Upper lobe of left lung (tissue), 4 donors: ENCODE measurements around the gene CCDC33.

Experiments
- POLR2A ChIP-seq, 4 donors: fragments of 450-650 bp; IDR thresholded peaks; one replicate each; pipeline ENCODE4 v1.5.1; 2016 to 2017; ENCODE audit warnings: antibody characterized with exemption in 4 of 4, mild to moderate bottlenecking in 2 of 4
- POLR2AphosphoS5 ChIP-seq, 2 donors: sonication (generic); formaldehyde crosslinking; IDR thresholded peaks; one replicate each; pipeline ENCODE4 v1.5.1; 2017; ENCODE audit warnings: antibody characterized with exemption in 2 of 2
- TF ChIP-seq, protein P1 (sequence below), 6 experiments: fragments of 450-650 bp in 4 of 6; fragments of 200-600 bp in 2 of 6; sonication (generic) in 2 of 6; IDR thresholded peaks; one replicate each; pipeline ENCODE4 v1.5.1; 2016 to 2019; ENCODE audit warnings: antibody characterized with exemption in 6 of 6

DNA sequence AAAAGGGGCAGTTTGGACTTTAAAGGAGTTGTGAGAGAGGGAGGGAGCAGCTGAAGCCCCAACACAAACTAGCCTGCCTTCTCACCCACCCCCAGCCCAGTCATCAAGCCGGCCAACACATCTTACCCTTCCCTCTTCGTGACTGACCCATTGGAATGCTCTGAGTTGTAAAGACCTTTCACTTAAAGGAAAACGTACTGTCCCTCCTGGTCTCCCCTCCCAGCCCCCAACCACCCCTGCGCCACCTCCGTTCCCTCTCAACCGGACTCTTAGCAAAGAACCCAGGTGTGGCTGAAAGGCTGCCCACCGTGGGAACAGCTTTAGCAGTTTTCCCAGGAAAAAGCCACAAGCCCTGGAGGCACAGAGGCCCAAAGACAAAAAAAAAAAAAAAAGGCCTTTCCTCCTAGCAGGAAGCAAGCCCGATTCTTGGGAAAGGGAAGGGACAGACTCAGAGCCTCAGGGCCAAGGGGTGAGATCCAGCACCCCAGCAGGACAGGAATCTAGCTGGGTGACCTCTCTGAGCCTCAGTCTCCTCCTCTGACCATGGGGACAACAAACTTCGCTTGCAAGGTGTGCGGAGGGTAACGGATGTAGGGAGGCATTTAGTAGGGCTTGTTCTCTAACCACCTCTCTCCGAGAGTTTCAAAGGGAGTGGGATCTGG lies 128.9 kb downstream of the CCDC33 start:
- TF ChIP-seq, protein P1, sequence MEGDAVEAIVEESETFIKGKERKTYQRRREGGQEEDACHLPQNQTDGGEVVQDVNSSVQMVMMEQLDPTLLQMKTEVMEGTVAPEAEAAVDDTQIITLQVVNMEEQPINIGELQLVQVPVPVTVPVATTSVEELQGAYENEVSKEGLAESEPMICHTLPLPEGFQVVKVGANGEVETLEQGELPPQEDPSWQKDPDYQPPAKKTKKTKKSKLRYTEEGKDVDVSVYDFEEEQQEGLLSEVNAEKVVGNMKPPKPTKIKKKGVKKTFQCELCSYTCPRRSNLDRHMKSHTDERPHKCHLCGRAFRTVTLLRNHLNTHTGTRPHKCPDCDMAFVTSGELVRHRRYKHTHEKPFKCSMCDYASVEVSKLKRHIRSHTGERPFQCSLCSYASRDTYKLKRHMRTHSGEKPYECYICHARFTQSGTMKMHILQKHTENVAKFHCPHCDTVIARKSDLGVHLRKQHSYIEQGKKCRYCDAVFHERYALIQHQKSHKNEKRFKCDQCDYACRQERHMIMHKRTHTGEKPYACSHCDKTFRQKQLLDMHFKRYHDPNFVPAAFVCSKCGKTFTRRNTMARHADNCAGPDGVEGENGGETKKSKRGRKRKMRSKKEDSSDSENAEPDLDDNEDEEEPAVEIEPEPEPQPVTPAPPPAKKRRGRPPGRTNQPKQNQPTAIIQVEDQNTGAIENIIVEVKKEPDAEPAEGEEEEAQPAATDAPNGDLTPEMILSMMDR (IDR thresholded peaks at IDR 0.05), result no peak
- TF ChIP-seq POLR2A (IDR thresholded peaks at IDR 0.05) (no peak), POLR2AphosphoS5 (IDR thresholded peaks at IDR 0.05) (no peak)
